ENCODE data around the gene PSMC3IP.

The PSMC3IP gene

GRCh38 chr17:42531455-42532354 is 45.8 kb downstream of the PSMC3IP start:
- peak; percentile 68 for DNase-seq (ENCODE audit: low spot score)
- peak; percentile 41 for TF ChIP-seq CTCF (IDR thresholded peaks at IDR 0.05; ENCODE audit: extremely low read depth, insufficient read depth, missing control alignments)
- in situ Hi-C loops (cut with MboI; ENCODE audit: low pct_unique_long_range_greater_than_20kb, low sequenced_read_pairs, unreplicated experiment), result no loop called here

DNA sequence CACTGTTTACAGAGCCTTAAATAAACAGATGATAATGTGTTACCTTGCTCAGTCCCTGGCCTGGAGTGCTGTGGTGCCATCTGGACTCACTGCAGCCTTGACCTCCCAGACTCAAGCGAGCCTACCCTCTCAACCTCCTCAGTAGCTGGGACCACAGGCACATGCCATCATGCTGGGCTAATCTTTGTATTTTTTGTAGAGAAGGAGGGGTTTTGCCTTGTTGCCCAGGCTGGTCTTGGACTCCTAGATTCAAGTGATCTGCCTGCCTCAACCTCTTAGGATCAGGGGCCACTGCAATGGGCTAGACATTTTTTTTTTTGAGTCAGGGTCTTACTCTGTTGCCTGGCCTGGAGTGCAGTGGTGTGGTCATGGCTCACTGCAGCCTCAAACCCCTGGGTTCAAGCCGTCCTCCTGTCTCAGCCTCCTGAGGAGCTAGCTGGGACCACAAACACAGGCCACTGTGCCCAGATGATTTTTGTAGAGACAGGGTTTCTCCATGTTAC is 46.5 kb downstream of the PSMC3IP start:
- in situ Hi-C loops (cut with MboI; ENCODE audit: low pct_unique_long_range_greater_than_20kb, low sequenced_read_pairs, unreplicated experiment), result no loop called here
- no peak for TF ChIP-seq CTCF (IDR thresholded peaks at IDR 0.05; ENCODE audit: extremely low read depth, insufficient read depth, missing control alignments)
- DNase-seq (ENCODE audit: low spot score), result no peak

DNA sequence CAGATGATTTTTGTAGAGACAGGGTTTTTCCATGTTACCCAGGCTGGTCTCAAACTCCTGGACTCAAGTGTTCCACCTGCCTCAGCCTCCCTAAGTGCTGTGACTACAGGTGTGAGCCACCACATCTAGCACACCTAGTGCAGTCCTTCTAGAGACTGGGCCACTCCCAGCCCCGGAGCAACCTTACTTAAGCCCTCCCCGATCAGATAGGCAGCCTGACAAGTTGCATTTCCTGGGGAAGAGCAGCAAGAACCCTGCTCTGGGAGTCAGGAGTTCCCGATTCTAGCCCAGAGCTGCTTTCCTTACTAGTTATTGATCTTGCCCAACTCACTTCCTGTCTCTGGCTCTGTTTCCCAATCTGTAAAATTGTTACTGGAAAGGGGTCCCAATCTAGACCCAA is 48.5 kb downstream of the PSMC3IP start:
- no peak for TF ChIP-seq CTCF (IDR thresholded peaks at IDR 0.05; ENCODE audit: extremely low read depth, insufficient read depth, missing control alignments)
- DNase-seq (ENCODE audit: low spot score), result no peak
- in situ Hi-C loops (cut with MboI; ENCODE audit: low pct_unique_long_range_greater_than_20kb, low sequenced_read_pairs, unreplicated experiment), result no loop called here

DNA sequence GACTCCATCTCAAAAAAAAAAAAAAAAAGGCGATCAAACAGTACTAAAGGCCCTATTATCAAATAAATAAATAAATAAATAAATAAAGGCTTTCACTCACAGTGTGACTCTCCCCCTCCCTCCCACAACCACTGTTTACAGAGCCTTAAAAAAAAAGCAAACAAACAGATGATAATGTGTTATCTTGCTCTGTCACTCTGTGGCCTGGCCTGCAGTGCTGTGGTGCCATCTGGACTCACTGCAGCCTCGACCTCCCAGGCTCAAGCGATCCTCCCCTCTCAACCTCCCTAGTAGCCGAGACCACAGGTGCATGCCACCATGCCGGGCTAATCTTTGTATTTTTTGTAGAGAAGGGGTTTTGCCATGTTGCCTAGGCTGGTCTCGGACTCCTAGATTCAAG is 49.6 kb downstream of the PSMC3IP start:
- no peak for TF ChIP-seq CTCF (IDR thresholded peaks at IDR 0.05; ENCODE audit: extremely low read depth, insufficient read depth, missing control alignments)
- in situ Hi-C loops (cut with MboI; ENCODE audit: low pct_unique_long_range_greater_than_20kb, low sequenced_read_pairs, unreplicated experiment), result no loop called here
- no peak for DNase-seq (ENCODE audit: low spot score)

DNA sequence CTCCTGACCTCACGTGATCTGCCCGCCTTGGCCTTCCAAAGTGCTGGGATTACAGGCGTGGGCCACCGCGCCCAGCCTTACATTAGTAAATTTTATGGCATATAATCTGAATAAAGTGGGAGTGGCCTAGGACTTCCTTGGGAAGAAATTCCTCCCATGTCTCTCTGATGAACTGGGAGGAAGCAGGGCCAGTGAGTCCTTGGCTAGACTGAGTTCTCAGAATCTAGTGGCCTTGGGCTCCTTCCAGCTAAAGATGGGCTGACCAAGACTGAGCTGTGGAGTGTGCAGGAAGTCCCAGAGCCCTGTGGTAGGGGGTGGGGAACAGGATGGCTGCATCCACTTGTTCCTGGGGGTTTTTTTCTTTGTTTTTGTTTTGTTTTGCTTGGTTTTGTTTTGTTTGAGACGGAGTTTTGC is 51.5 kb downstream of the PSMC3IP start:
- TF ChIP-seq CTCF (IDR thresholded peaks at IDR 0.05; ENCODE audit: extremely low read depth, insufficient read depth, missing control alignments), result no peak
- in situ Hi-C loops (cut with MboI; ENCODE audit: low pct_unique_long_range_greater_than_20kb, low sequenced_read_pairs, unreplicated experiment), result no loop called here
- no peak for DNase-seq (ENCODE audit: low spot score)

DNA sequence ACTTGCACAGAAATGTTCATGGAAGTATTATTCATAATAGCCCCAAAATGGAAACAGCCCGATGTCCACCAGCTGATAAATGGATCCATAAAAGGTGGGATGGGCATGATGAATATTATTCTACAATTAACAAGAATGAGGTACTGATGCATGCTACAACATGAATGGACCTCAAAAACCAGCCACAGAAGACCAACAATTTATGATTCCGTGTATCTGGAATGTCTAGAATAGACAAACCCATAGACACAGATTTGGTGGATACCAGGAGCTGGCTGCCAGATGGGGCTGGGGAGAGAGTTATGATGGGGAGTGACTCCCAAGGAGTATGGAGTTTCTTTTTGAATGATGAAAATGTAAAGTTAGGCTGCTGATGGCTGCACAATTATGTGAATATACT is 52.3 kb downstream of the PSMC3IP start:
- in situ Hi-C loops (cut with MboI; ENCODE audit: low pct_unique_long_range_greater_than_20kb, low sequenced_read_pairs, unreplicated experiment), result no loop called here
- no peak for TF ChIP-seq CTCF (IDR thresholded peaks at IDR 0.05; ENCODE audit: extremely low read depth, insufficient read depth, missing control alignments)
- no peak for DNase-seq (ENCODE audit: low spot score)

All from GM13977 (cell line).